Pancreas (tissue), 10 donors: ENCODE data around the gene MPV17L2. TPM values are rescaled to one million over a fixed set of nuclear protein-coding genes. Genes with fewer than 3 reads are reported as not detected.

Experiments used
- ATAC-seq, 4 donors: fragments of 200-7000 bp; cut with Tn5 transposase; one replicate each; pipeline versions ENCODE4 v1.8.0 to v1.9.1; 2020; ENCODE audit warnings: mild to moderate bottlenecking in 4 of 4, moderate library complexity in 4 of 4
- DNase-seq, 6 donors: peaks; one replicate each; pipeline ENCODE4 v3.0.0-alpha.2; 2020
- FAIRE-seq: peaks from 2 replicates; lab custom pipeline; 2012; peaks lifted over from hg19 to GRCh38; lab: Jason Lieb, UNC
- H3K27ac ChIP-seq, 4 donors: fragments of 200-600 bp; sonication (generic); 1 replicate in 3 of 4; 2 replicates in 1 of 4; pipeline versions ENCODE4 v1.5.0 to v1.8.0; 2020
- H3K27me3 ChIP-seq, 4 donors: fragments of 200-600 bp; one replicate each; pipeline ENCODE4 v1.8.0; 2021
- H3K36me3 ChIP-seq, 3 donors: fragments of 200-600 bp; sonication (generic) in 1 of 3; one replicate each; pipeline versions ENCODE4 v1.5.0 to v1.8.0; 2020 to 2021
- H3K4me1 ChIP-seq, 3 donors: fragments of 200-600 bp; one replicate each; pipeline ENCODE4 v1.8.0; 2021
- H3K4me3 ChIP-seq, 4 donors: fragments of 200-600 bp; sonication (generic) in 2 of 4; one replicate each; pipeline versions ENCODE4 v1.5.0 to v1.8.0; 2020 to 2021
- H3K9me3 ChIP-seq, 4 donors: fragments of 200-600 bp; one replicate each; pipeline ENCODE4 v1.8.0; 2021
- CTCF ChIP-seq, 4 donors: fragments of 200-600 bp; sonication (generic) in 3 of 4; IDR thresholded peaks; one replicate each; pipeline versions ENCODE4 v1.5.0 to v1.8.0; 2021; ENCODE audit warnings: antibody characterized with exemption in 4 of 4
- WGBS, 2 donors: extraction: QIAGEN DNeasy Blood & Tissue Kit; methylation state at CpG; one replicate each; pipeline ENCODE4 v1.1.7; 2013; 5-methylcytosine and 5-hydroxymethylcytosine counted together
- intact Hi-C, 3 donors: fragments of 100-400 bp; cut with DNase I; formaldehyde crosslinking; loops; one replicate each; pipeline versions ENCODE4 v1.11.1 to v1.14.2; 2022
- polyA plus RNA-seq, 2 donors: library from polyadenylated mRNA; stranded (reverse); fragments of 200-250 nt; gene quantifications; one replicate each; pipeline ENCODE4 v1.2.3, GENCODE V29; 2013
- total RNA-seq, 6 donors: library from RNA; stranded (reverse); fragmentation: NEBNext Ultra II Directional in 4 of 6; extraction: Animal tissue kit (Norgen Biotek cat#: 25700) in 4 of 6; gene quantifications; one replicate each; pipeline versions ENCODE4 v1.2.1 to v1.2.4, GENCODE V29; 2021 to 2023
- donor health status: healthy with polysubstance abuse.
- donor health status: DM: no; HTN: no; CAD: no; lungs with moderate emphysema.
- donor health status: DM: no; HTN: no; CAD: no.
- donor health status: control.
- donor health status: control.
- donor health status: Bipolar disorder and iron deficiency.
- donor health status: DM: yes; HTN: yes; CAD: no.
- donor health status: DM: no; HTN: no; CAD: no.
- donor health status: DM: no; HTN: no; CAD: no.
- donor health status: DM: yes; HTN: yes; CAD: no.

Gene MPV17L2
- total and polyA plus RNA-seq, 8 donors: 2.8 to 10.4 (median 5.0) TPM

DNA sequence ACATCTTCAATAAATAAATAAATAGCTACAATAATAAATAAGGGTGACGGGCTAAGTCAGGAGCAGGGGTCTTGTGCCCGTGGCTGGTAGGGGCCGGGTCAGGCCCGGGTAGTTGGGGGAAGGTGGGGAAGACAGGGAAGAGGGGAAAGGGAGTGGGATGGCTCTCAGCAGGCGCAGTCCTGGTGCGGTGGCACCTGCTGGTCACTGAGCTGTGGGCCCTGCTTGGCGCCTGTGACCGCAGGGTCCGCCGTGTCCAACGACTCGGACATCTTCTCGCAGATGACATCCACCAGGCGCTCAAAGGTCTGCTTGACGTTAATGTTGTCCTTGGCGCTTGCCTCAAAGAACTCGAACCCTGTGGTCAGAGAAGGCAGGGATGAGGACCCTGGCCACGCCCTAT, 4.3 kb downstream of the MPV17L2 start:
- intact Hi-C loops: no loop called here
- Histone ChIP-seq H3K9me3 (no peaks in the 10 kb centered on the region), H3K4me1 (peaks cover 0 to 11% (median 9%) of the 10 kb centered on the region in 3 donors), H3K27ac (no peak overlapping the region), H3K27me3 (no peaks in the 10 kb centered on the region), H3K4me3 (no peak overlapping the region), H3K36me3 (no peaks in the 10 kb centered on the region)
- no peak for TF ChIP-seq CTCF (IDR thresholded peaks at IDR 0.05)
- FAIRE-seq (no peak), DNase-seq (no peak), ATAC-seq (no peak)
- WGBS, 2 donors: 88 to 92% methylated on average over 18 of the region's 18 CpGs

- Histone ChIP-seq H3K27ac (no peak overlapping the region), H3K4me1 (peaks cover 0 to 14% (median 9%) of the 10 kb centered on the region in 3 donors), H3K36me3 (no peaks in the 10 kb centered on the region), H3K4me3 (no peak overlapping the region), H3K27me3 (no peaks in the 10 kb centered on the region), H3K9me3 (no peaks in the 10 kb centered on the region)
- intact Hi-C loops: no loop called here
- 80 to 82% methylated on average over 6 of the region's 6 CpGs for WGBS, 2 donors
- TF ChIP-seq CTCF (IDR thresholded peaks at IDR 0.05): no peak
- FAIRE-seq (no peak), DNase-seq (no peak), ATAC-seq (no peak)
Observed at GRCh38 chr19:18197941-18198340, 4.9 kb downstream of the MPV17L2 start.

DNA sequence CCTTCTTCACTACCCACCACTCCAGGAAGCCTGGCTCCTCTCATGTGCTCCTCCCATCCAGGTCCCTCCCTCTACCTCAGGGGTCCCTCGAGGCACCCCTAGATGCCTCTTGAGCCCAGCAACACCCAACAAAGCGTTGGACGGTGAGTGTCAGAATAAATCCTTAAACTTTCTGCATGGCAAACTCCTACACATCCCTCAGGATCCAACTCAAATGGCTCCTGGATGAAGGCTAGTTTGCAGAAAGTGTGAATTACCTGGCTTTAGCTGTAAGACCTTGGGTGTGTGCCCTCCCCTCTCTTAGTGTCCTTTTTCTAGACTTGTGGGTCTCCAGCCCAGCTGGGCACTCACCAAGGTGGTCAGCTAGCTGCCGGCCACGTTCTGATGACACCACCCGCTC, 5.4 kb downstream of the MPV17L2 start:
- Histone ChIP-seq H3K36me3 (no peaks in the 10 kb centered on the region), H3K27me3 (no peaks in the 10 kb centered on the region), H3K9me3 (no peaks in the 10 kb centered on the region), H3K4me3 (no peak overlapping the region), H3K27ac (no peak overlapping the region), H3K4me1 (peaks cover 0 to 15% (median 9%) of the 10 kb centered on the region in 3 donors)
- 84 to 89% methylated on average over 6 of the region's 6 CpGs for WGBS, 2 donors
- DNase-seq: no peak
- ATAC-seq: no peak
- no peak for FAIRE-seq
- TF ChIP-seq CTCF (IDR thresholded peaks at IDR 0.05): no peak
- intact Hi-C loops: no loop called here

DNA sequence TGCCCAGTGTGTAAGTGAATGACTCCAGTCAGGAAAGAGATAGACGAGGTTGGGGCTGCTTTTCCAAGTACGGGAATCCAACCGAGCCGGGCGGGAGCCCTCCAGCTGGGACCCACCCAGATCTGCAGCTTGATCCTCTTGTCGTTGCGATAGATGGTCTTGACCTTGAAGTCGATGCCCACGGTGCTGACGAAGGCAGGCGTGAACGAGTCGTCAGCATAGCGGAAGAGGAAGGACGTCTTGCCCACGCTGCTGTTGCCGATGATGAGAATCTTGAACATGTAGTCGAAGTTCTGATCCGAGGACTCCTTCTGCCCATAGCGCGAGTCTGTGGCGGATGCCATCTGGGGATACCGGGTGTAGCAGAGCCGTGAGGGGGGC, 9.4 kb downstream of the MPV17L2 start:
- no peaks in the 10 kb centered on the region for H3K36me3 ChIP-seq
- no peaks in the 10 kb centered on the region for H3K9me3 ChIP-seq
- peaks cover 0 to 3% (median 0%) of the 10 kb centered on the region in 3 donors for H3K4me1 ChIP-seq
- ATAC-seq (no peak), FAIRE-seq (no peak), DNase-seq (no peak)
- H3K4me3 ChIP-seq: no peak overlapping the region
- no peaks in the 10 kb centered on the region for H3K27me3 ChIP-seq
- WGBS, 2 donors: 82 to 84% methylated on average over 24 of the region's 24 CpGs
- TF ChIP-seq CTCF (IDR thresholded peaks at IDR 0.05): no peak
- no peak overlapping the region for H3K27ac ChIP-seq
- intact Hi-C loops: no loop called here

GRCh38 chr19:18202778-18203407, 9.9 kb downstream of the MPV17L2 start:
- no peaks in the 10 kb centered on the region for H3K9me3 ChIP-seq
- no peaks in the 10 kb centered on the region for H3K27me3 ChIP-seq
- TF ChIP-seq CTCF (IDR thresholded peaks at IDR 0.05): no peak
- ATAC-seq (no peak), DNase-seq (peak in 4 of 6 donors; percentile 45 to 82 (median 64)), FAIRE-seq (no peak)
- no peak overlapping the region for H3K27ac ChIP-seq
- H3K4me3 ChIP-seq: peak overlapping the region; percentile 30 to 59 (median 49)
- no peaks in the 10 kb centered on the region for H3K36me3 ChIP-seq
- H3K4me1 ChIP-seq: peaks cover 0 to 3% (median 0%) of the 10 kb centered on the region in 3 donors
- whole genome bisulfite sequencing, 2 donors: 6 to 7% methylated on average over 32 of the region's 32 CpGs
- intact Hi-C loops: no loop called here
